IPS DF 19.7 (cell line): ENCODE data around the gene ERCC3.
A peak's percentile ranks its signal among the peaks of the same experiment; 100 is the strongest.

Source experiments
- DNase-seq: peaks from one replicate; pipeline ENCODE4 v3.0.0-alpha.2; 2013; ENCODE audit warnings: low read depth, low spot score

Gene ERCC3

GRCh38 chr2:127293748-127294562, at the start of gene ERCC3:
Gene ERCC3 (minus strand): TSS chr2:127294144. CDS start chr2:127294081, 63 bp downstream.
- DNase-seq: peak; percentile 64

GRCh38 chr2:127343277-127343676, 49.3 kb upstream of the ERCC3 start:
- no peak for DNase-seq

GRCh38 chr2:127342101-127342500, 48.2 kb upstream of the ERCC3 start:
- no peak for DNase-seq

GRCh38 chr2:127332335-127332734, 38.4 kb upstream of the ERCC3 start:
- DNase-seq: no peak

- no peak for DNase-seq
Observed at GRCh38 chr2:127330753-127331152, 36.8 kb upstream of the ERCC3 start.

GRCh38 chr2:127326289-127326945, 32.5 kb upstream of the ERCC3 start:
- no peak for DNase-seq

GRCh38 chr2:127324635-127325034, 30.7 kb upstream of the ERCC3 start:
- no peak for DNase-seq

- no peak for DNase-seq
Observed at GRCh38 chr2:127321303-127321702, 27.4 kb upstream of the ERCC3 start.

GRCh38 chr2:127320586-127321275, 26.8 kb upstream of the ERCC3 start:
- DNase-seq: no peak

GRCh38 chr2:127320067-127320466, 26.1 kb upstream of the ERCC3 start:
- DNase-seq: no peak

GRCh38 chr2:127314193-127314988, 20.4 kb upstream of the ERCC3 start:
- DNase-seq: no peak

GRCh38 chr2:127313406-127313805, 19.5 kb upstream of the ERCC3 start:
- DNase-seq: no peak

GRCh38 chr2:127310980-127311379, 17.0 kb upstream of the ERCC3 start:
- DNase-seq: no peak

- no peak for DNase-seq
Observed at GRCh38 chr2:127309468-127309867, 15.5 kb upstream of the ERCC3 start.

GRCh38 chr2:127308586-127309138, 14.7 kb upstream of the ERCC3 start:
- no peak for DNase-seq

GRCh38 chr2:127305990-127306585, 12.1 kb upstream of the ERCC3 start:
- DNase-seq: no peak

- no peak for DNase-seq
Observed at GRCh38 chr2:127302168-127302567, 8.2 kb upstream of the ERCC3 start.

- no peak for DNase-seq
Observed at GRCh38 chr2:127293386-127293747, 577 bp downstream of the ERCC3 start.

- no peak for DNase-seq
Observed at GRCh38 chr2:127288274-127288673, 5.7 kb downstream of the ERCC3 start.

- no peak for DNase-seq
Observed at GRCh38 chr2:127283275-127283674, 10.7 kb downstream of the ERCC3 start.

GRCh38 chr2:127280693-127281092, 13.3 kb downstream of the ERCC3 start:
- no peak for DNase-seq
